ENCODE measurements around the gene AFP. TPM values are rescaled to one million over a fixed set of nuclear protein-coding genes. Genes with fewer than 3 reads are reported as not detected.

Gene AFP
- polyA plus RNA-seq, 1 experiment: 0.23 TPM

DNA sequence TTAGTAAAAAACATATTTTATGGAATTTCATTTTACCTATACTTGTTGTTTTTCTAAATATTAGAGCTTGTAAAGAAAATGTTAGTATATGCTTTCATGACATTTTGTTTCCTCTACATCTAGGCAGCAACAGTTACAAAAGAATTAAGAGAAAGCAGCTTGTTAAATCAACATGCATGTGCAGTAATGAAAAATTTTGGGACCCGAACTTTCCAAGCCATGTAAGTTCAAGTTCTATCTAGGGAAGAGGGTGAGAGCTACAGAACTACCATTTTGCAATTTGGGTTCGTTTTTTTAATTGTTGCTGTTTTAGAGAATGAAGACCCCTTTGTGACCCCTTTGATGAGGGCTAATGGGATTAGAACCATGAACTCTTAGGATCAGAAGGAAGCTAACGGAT lies 7.2 kb downstream of the AFP start:
- H3K4me3 ChIP-seq (ENCODE audit: low read depth, low read length): no peak overlapping the region
- CTCF ChIA-PET: interaction anchor here (0.7 to 1.7 kb wide), 3 partner anchors 9 to 17 kb away, joined by 3 to 4 read pairs (median 3); no protein-coding TSS in a partner anchor
- no peak for DNase-seq (ENCODE audit: low read depth)
- H3K36me3 ChIP-seq (ENCODE audit: control insufficient read depth, insufficient read depth, low read length): no peaks in the 10 kb centered on the region
- TF ChIP-seq, protein P1, sequence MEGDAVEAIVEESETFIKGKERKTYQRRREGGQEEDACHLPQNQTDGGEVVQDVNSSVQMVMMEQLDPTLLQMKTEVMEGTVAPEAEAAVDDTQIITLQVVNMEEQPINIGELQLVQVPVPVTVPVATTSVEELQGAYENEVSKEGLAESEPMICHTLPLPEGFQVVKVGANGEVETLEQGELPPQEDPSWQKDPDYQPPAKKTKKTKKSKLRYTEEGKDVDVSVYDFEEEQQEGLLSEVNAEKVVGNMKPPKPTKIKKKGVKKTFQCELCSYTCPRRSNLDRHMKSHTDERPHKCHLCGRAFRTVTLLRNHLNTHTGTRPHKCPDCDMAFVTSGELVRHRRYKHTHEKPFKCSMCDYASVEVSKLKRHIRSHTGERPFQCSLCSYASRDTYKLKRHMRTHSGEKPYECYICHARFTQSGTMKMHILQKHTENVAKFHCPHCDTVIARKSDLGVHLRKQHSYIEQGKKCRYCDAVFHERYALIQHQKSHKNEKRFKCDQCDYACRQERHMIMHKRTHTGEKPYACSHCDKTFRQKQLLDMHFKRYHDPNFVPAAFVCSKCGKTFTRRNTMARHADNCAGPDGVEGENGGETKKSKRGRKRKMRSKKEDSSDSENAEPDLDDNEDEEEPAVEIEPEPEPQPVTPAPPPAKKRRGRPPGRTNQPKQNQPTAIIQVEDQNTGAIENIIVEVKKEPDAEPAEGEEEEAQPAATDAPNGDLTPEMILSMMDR (IDR thresholded peaks at IDR 0.05; ENCODE audit: insufficient read depth, low read depth, low read length): no peak
- POLR2A ChIA-PET: no interaction called here
- 0 out of 2 replicates have a peak, but pooled peaks cover 2% of the 10 kb centered on the region for H3K27me3 ChIP-seq (ENCODE audit: control insufficient read depth, insufficient read depth, low read length)

GRCh38 chr4:73445383-73446335 lies 9.6 kb downstream of the AFP start:
- DNase-seq (ENCODE audit: low read depth): no peak
- Histone ChIP-seq H3K27me3 (ENCODE audit: control insufficient read depth, insufficient read depth, low read length) (0 out of 2 replicates have a peak, but pooled peaks cover 2% of the 10 kb centered on the region), H3K36me3 (ENCODE audit: control insufficient read depth, insufficient read depth, low read length) (no peaks in the 10 kb centered on the region), H3K4me3 (ENCODE audit: low read depth, low read length) (no peak overlapping the region)
- TF ChIP-seq, protein P1 (IDR thresholded peaks at IDR 0.05; ENCODE audit: insufficient read depth, low read depth, low read length): no peak
- ChIA-PET CTCF (interaction anchor here (0.6 to 2.1 kb wide), 24 partner anchors 8 to 911 kb away, joined by 3 to 14 read pairs (median 4); no protein-coding TSS in a partner anchor), POLR2A (no interaction called here)

GRCh38 chr4:73446336-73446938 lies 10.4 kb downstream of the AFP start:
- no peak for DNase-seq (ENCODE audit: low read depth)
- Histone ChIP-seq H3K27me3 (ENCODE audit: control insufficient read depth, insufficient read depth, low read length) (0 out of 2 replicates have a peak, but pooled peaks cover 2% of the 10 kb centered on the region), H3K36me3 (ENCODE audit: control insufficient read depth, insufficient read depth, low read length) (no peaks in the 10 kb centered on the region), H3K4me3 (ENCODE audit: low read depth, low read length) (no peak overlapping the region)
- POLR2A ChIA-PET: no interaction called here
- CTCF ChIA-PET: interaction anchor here (0.6 to 2.1 kb wide), 26 partner anchors 8 to 910 kb away, joined by 3 to 14 read pairs (median 4); no protein-coding TSS in a partner anchor
- TF ChIP-seq, protein P1 (IDR thresholded peaks at IDR 0.05; ENCODE audit: insufficient read depth, low read depth, low read length): peak; percentile 76

DNA sequence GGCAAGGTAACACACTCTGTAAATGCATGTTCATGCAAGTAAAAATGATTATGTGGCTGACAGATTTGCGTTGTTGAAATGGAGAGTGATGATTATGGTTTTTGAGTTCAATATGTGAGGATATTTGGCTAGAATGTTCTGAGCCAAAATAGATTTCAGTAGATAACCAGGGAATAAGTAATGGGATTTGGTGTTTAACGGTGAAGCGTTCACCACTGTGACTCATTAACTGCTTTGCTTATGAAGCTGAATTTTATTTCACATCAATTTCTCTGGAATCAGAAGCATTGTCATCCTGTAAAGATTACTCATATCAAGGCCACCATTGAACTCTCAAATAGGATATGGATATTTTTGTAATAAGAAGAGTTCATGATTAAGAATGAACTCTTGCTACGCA lies 11.7 kb downstream of the AFP start:
- DNase-seq (ENCODE audit: low read depth): no peak
- no peak overlapping the region for H3K4me3 ChIP-seq (ENCODE audit: low read depth, low read length)
- H3K27me3 ChIP-seq (ENCODE audit: control insufficient read depth, insufficient read depth, low read length): no peaks in the 10 kb centered on the region
- ChIA-PET CTCF (interaction anchor here (0.6 to 2.1 kb wide), 4 partner anchors 10 to 1726 kb away, joined by 3 to 10 read pairs (median 6); no protein-coding TSS in a partner anchor), POLR2A (no interaction called here)
- TF ChIP-seq, protein P1 (IDR thresholded peaks at IDR 0.05; ENCODE audit: insufficient read depth, low read depth, low read length): no peak
- no peaks in the 10 kb centered on the region for H3K36me3 ChIP-seq (ENCODE audit: control insufficient read depth, insufficient read depth, low read length)
